IMR-90 (cell line): ENCODE data around the gene COL27A1. TPM values are rescaled to one million over a fixed set of nuclear protein-coding genes. Genes with fewer than 3 reads are reported as not detected.

ENCODE experiments used
- ATAC-seq: fragments of 200-7000 bp; cut with Tn5 transposase; 2 replicates; pipeline ENCODE4 v1.9.1; 2020; ENCODE audit warnings: low read depth, mild to moderate bottlenecking, moderate library complexity
- BruUV-seq: library from RNA; stranded (reverse); fragments of 400-500 nt; replicated peaks from 2 replicates; lab custom pipeline; 2021; lab: Mats Ljungman, UMichigan
- CTCF ChIA-PET: fragments of 300-600 bp; formaldehyde crosslinking; extraction: SDS; loops from one replicate; lab custom pipeline; 2021; ENCODE audit warnings: antibody characterized with exemption; lab: Yijun Ruan, JAX
- POLR2A ChIA-PET: fragments of 300-600 bp; sonication (Branson Sonifier 250); formaldehyde crosslinking; loops from one replicate; lab custom pipeline; 2022; ENCODE audit warnings: antibody characterized with exemption; ENCODE audit not compliant: unreplicated experiment; lab: Charles Lee
- DNase-seq: peaks from one replicate; pipeline ENCODE4 v3.0.0; 2013
- H2AFZ ChIP-seq: replicated peaks from 2 replicates; pipeline ENCODE3; 2013; ENCODE audit warnings: low read length, mild to moderate bottlenecking; ENCODE audit not compliant: poor library complexity
- H2AK5ac ChIP-seq: 2 replicates; pipeline ENCODE4 v1.6.1; 2013; ENCODE audit warnings: low read depth, low read length, inconsistent platforms
- H2AK9ac ChIP-seq: replicated peaks from 2 replicates; pipeline ENCODE3; 2013; ENCODE audit warnings: mild to moderate bottlenecking, low read depth, low read length, moderate library complexity; ENCODE audit not compliant: poor library complexity
- H2BK120ac ChIP-seq: 2 replicates; pipeline ENCODE4 v1.6.1; 2013; ENCODE audit warnings: low read depth, low read length, inconsistent platforms
- H2BK15ac ChIP-seq: 3 replicates; pipeline ENCODE4 v1.6.1; 2013; ENCODE audit warnings: low read depth, low read length, inconsistent platforms
- H2BK20ac ChIP-seq: 2 replicates; pipeline ENCODE4 v1.6.1; 2013; ENCODE audit warnings: low read depth, mild to moderate bottlenecking, inconsistent platforms, low read length, moderate library complexity
- H2BK5ac ChIP-seq: 2 replicates; pipeline ENCODE4 v1.6.1; 2013; ENCODE audit warnings: mild to moderate bottlenecking, low read depth, low read length, inconsistent platforms; ENCODE audit not compliant: poor library complexity, severe bottlenecking
- H3K14ac ChIP-seq: replicated peaks from 2 replicates; pipeline ENCODE4 v1.6.1; 2013; ENCODE audit warnings: low read depth, low read length, inconsistent platforms
- H3K18ac ChIP-seq: 2 replicates; pipeline ENCODE4 v1.6.1; 2013; ENCODE audit warnings: low read depth, low read length, control low read depth
- H3K23ac ChIP-seq: 2 replicates; pipeline ENCODE4 v1.6.1; 2013; ENCODE audit warnings: low read depth, low read length, inconsistent platforms
- H3K27ac ChIP-seq: 2 replicates; pipeline ENCODE4 v1.5.1; 2013; ENCODE audit warnings: mild to moderate bottlenecking, control low read depth, low read length; ENCODE audit not compliant: insufficient read depth
- H3K27me3 ChIP-seq: 2 replicates; pipeline ENCODE4 v1.6.1; 2013; ENCODE audit warnings: low read length; ENCODE audit not compliant: control insufficient read depth, insufficient read depth
- H3K36me3 ChIP-seq: 2 replicates; pipeline ENCODE4 v1.6.1; 2013; ENCODE audit warnings: low read length, mixed read lengths; ENCODE audit not compliant: control insufficient read depth, insufficient read depth
- H3K4ac ChIP-seq: 2 replicates; pipeline ENCODE4 v1.6.1; 2013; ENCODE audit warnings: low read depth, low read length, inconsistent platforms
- H3K4me1 ChIP-seq: 2 replicates; pipeline ENCODE4 v1.6.1; 2013; ENCODE audit warnings: low read length, mixed read lengths; ENCODE audit not compliant: control insufficient read depth, insufficient read depth
- H3K4me2 ChIP-seq: 2 replicates; pipeline ENCODE4 v1.6.1; 2013; ENCODE audit warnings: low read depth, mild to moderate bottlenecking, control low read depth, low read length, moderate library complexity
- H3K4me3 ChIP-seq: 2 replicates; pipeline ENCODE4 v1.5.1; 2013; ENCODE audit warnings: low read depth, mild to moderate bottlenecking, control low read depth, low read length, moderate library complexity; ENCODE audit not compliant: insufficient read depth
- H3K56ac ChIP-seq: 2 replicates; pipeline ENCODE4 v1.6.1; 2013; ENCODE audit warnings: low read length, inconsistent platforms; ENCODE audit not compliant: insufficient read depth; ENCODE audit errors: extremely low read depth
- H3K79me1 ChIP-seq, 2 experiments: 2 replicates each; pipeline ENCODE4 v1.6.1; 2013; ENCODE audit warnings: low read length in 2 of 2, inconsistent platforms in 1 of 2, low read depth in 1 of 2
- H3K9ac ChIP-seq: 2 replicates; pipeline ENCODE4 v1.6.1; 2013; ENCODE audit warnings: low read depth, low read length, control low read depth
- H3K9me1 ChIP-seq: 2 replicates; pipeline ENCODE4 v1.6.1; 2013; ENCODE audit warnings: low read length, inconsistent platforms; ENCODE audit not compliant: insufficient read depth
- H3K9me3 ChIP-seq: 2 replicates; pipeline ENCODE4 v1.6.1; 2013; ENCODE audit warnings: low read length; ENCODE audit not compliant: control insufficient read depth, insufficient read depth
- H4K20me1 ChIP-seq: 2 replicates; pipeline ENCODE4 v1.6.1; 2013; ENCODE audit warnings: low read length, inconsistent platforms; ENCODE audit not compliant: insufficient read depth
- H4K5ac ChIP-seq: 2 replicates; pipeline ENCODE4 v1.6.1; 2013; ENCODE audit warnings: mild to moderate bottlenecking, low read depth, low read length, control low read depth
- H4K8ac ChIP-seq, 2 experiments: 2 replicates each; pipeline ENCODE4 v1.6.1; 2013; ENCODE audit warnings: low read depth in 2 of 2, low read length in 2 of 2, control low read depth in 1 of 2, inconsistent platforms in 1 of 2
- H4K91ac ChIP-seq: 2 replicates; pipeline ENCODE4 v1.6.1; 2013; ENCODE audit warnings: low read depth, low read length, inconsistent platforms; ENCODE audit not compliant: insufficient read depth
- CEBPB ChIP-seq: IDR thresholded peaks from 2 replicates; pipeline ENCODE4 v1.6.1; 2012; ENCODE audit warnings: low read depth, low read length, improper control_type of control experiment
- ELK1 ChIP-seq: fragments of 150-350 bp; IDR thresholded peaks from 2 replicates; pipeline ENCODE4 v1.6.1; 2016; ENCODE audit warnings: low read depth, mild to moderate bottlenecking, low read length, moderate library complexity, borderline replicate concordance
- MAFK ChIP-seq: IDR thresholded peaks from 2 replicates; pipeline ENCODE4 v1.6.1; 2012; ENCODE audit warnings: low read depth, low read length, improper control_type of control experiment
- MAZ ChIP-seq: IDR thresholded peaks from 2 replicates; pipeline ENCODE4 v1.6.1; 2012; ENCODE audit warnings: low read depth, mild to moderate bottlenecking, low read length, improper control_type of control experiment, moderate library complexity, borderline replicate concordance
- NFE2L2 ChIP-seq: fragments of 150-350 bp; IDR thresholded peaks from 2 replicates; pipeline ENCODE4 v1.6.1; 2016; ENCODE audit warnings: low read depth, mild to moderate bottlenecking, low read length
- RFX5 ChIP-seq: IDR thresholded peaks from 2 replicates; pipeline ENCODE4 v1.8.0; 2012; ENCODE audit warnings: low read depth, mild to moderate bottlenecking, low read length, moderate library complexity
- USF2 ChIP-seq: fragments of 150-350 bp; IDR thresholded peaks from 2 replicates; pipeline ENCODE4 v1.6.1; 2017; ENCODE audit warnings: mild to moderate bottlenecking, antibody characterized with exemption, low read length, low read depth
- WGBS, 2 experiments: methylation state at CpG; one replicate each; pipeline versions ENCODE4 v1.1.5 to v1.1.7; 2013; ENCODE audit warnings: missing lambda C conversion rate in 2 of 2; ENCODE audit not compliant: insufficient read length in 1 of 2; ENCODE audit errors: extremely low coverage in 2 of 2; 5-methylcytosine and 5-hydroxymethylcytosine counted together
- dilution Hi-C: fragments of 300-500 bp; cut with HindIII; formaldehyde crosslinking; loops from one replicate; pipeline ENCODE4 v1.14.3; 2018; ENCODE audit warnings: low sequenced_read_pairs; ENCODE audit not compliant: unreplicated experiment
- in situ Hi-C: fragments of 300-500 bp; cut with MboI; formaldehyde crosslinking; loops from 3 replicates; pipeline ENCODE4 v1.14.3; 2019; ENCODE audit warnings: low sequenced_read_pairs, inconsistent platforms, mixed read lengths
- intact Hi-C: fragments of 100-400 bp; cut with micrococcal nuclease; formaldehyde crosslinking; loops from 2 replicates; pipeline ENCODE4 v1.10.0; 2022
- polyA plus RNA-seq, 3 experiments: library from polyadenylated mRNA; depleted of rRNA; stranded (reverse); fragments of >200 nt; gene quantifications; 2 replicates each; pipeline ENCODE4 v1.2.3, GENCODE V29; 2012; ENCODE audit warnings: low replicate concordance in 1 of 3
- total RNA-seq: library from RNA; depleted of rRNA; stranded (reverse); fragments of >200 nt; gene quantifications from 2 replicates; pipeline ENCODE4 v1.2.3, GENCODE V29; 2012

The COL27A1 gene
- total and polyA plus RNA-seq, 2 of the 4 experiments (the other 2 are of a cell fraction): 3.2 to 18.3 TPM

- peaks cover 64% of the 10 kb centered on the region for H3K36me3 ChIP-seq
- ATAC-seq: no peak
- BruUV-seq: no TSS peak
Observed at GRCh38 chr9:114357360-114357759, 202.0 kb downstream of the COL27A1 start.

More at GRCh38 chr9:114357360-114357759, 202.0 kb downstream of the COL27A1 start:
- no peak overlapping the region for H3K14ac ChIP-seq
- H3K9ac ChIP-seq: no peak overlapping the region
- H3K79me1 ChIP-seq: no peaks in the 10 kb centered on the region; a peak in 1 of 4 replicates
- no peak overlapping the region for H3K23ac ChIP-seq
- 100% methylated on average over 1 of the region's 6 CpGs; no CpG with 5 or more reads in 1 of the 2 experiments for WGBS, 2 experiments
- no peak overlapping the region for H2BK15ac ChIP-seq
- no peaks in the 10 kb centered on the region for H3K9me3 ChIP-seq
- H3K27ac ChIP-seq: no peak overlapping the region
- no peak overlapping the region for H2BK120ac ChIP-seq
- CTCF ChIA-PET: no interaction called here
- dilution Hi-C loops: no loop called here
- DNase-seq: no peak
- H3K18ac ChIP-seq: no peak overlapping the region
- H3K4me3 ChIP-seq: no peak overlapping the region
- no peak overlapping the region for H4K8ac ChIP-seq
- H3K27me3 ChIP-seq: no peaks in the 10 kb centered on the region
- no peaks in the 10 kb centered on the region for H3K9me1 ChIP-seq
- no peak overlapping the region for H3K4me2 ChIP-seq
- no peak overlapping the region for H2AK9ac ChIP-seq
- peaks cover 2% of the 10 kb centered on the region; the same call in 1 of the 2 replicates for H3K4me1 ChIP-seq
- H2BK20ac ChIP-seq: no peak overlapping the region
- intact Hi-C loops: no loop called here
- POLR2A ChIA-PET: no interaction called here
- H4K91ac ChIP-seq: no peak overlapping the region
- no peak overlapping the region for H2AFZ ChIP-seq
- in situ Hi-C loops: no loop called here
- no peaks in the 10 kb centered on the region for H4K20me1 ChIP-seq
- no peak overlapping the region for H3K4ac ChIP-seq
- H2BK5ac ChIP-seq: no peak overlapping the region
- H3K56ac ChIP-seq: no peak overlapping the region
- H4K5ac ChIP-seq: no peak overlapping the region
- TF ChIP-seq MAZ: no peak
- TF ChIP-seq MAFK: no peak
- no peak for TF ChIP-seq ELK1
- TF ChIP-seq NFE2L2: no peak
- no peak for TF ChIP-seq RFX5
- no peak for TF ChIP-seq USF2
- TF ChIP-seq CEBPB: no peak
- no peak overlapping the region for H2AK5ac ChIP-seq
